B cell (primary cell): Measurements from ENCODE around the gene POU2F3. TPM values are rescaled to one million over a fixed set of nuclear protein-coding genes. Genes with fewer than 3 reads are reported as not detected.

Source experiments
- ATAC-seq: fragments of 200-7000 bp; cut with Tn5 transposase; one replicate; pipeline ENCODE4 v1.10.0; 2021; ENCODE audit warnings: low read depth, mild to moderate bottlenecking, moderate number of reproducible peaks, moderate library complexity
- CTCF ChIA-PET: fragments of 350-600 bp; sonication (Branson Sonifier 250); formaldehyde crosslinking; loops from one replicate; lab custom pipeline; 2021; ENCODE audit warnings: antibody characterized with exemption, inconsistent platforms; lab: Charles Lee
- POLR2A ChIA-PET: fragments of 350-600 bp; sonication (Branson Sonifier 250); formaldehyde crosslinking; loops from one replicate; lab custom pipeline; 2021; ENCODE audit warnings: antibody characterized with exemption; lab: Charles Lee
- DNase-seq: peaks from one replicate; pipeline ENCODE4 v3.0.0; 2013
- H2AFZ ChIP-seq: 2 replicates; pipeline ENCODE4 v1.6.1; 2012; ENCODE audit warnings: mild to moderate bottlenecking, low read depth, low read length; ENCODE audit not compliant: insufficient read depth, poor library complexity, severe bottlenecking
- H3K27ac ChIP-seq, 2 donors: 1 replicate in 1 of 2; 2 replicates in 1 of 2; pipeline ENCODE4 v1.5.1; 2012 to 2013; ENCODE audit warnings: low read length in 2 of 2, mild to moderate bottlenecking in 2 of 2, moderate library complexity in 1 of 2
- H3K27me3 ChIP-seq, 4 experiments: fragments of 200-600 bp in 1 of 4; sonication (generic) in 1 of 4; replicated peaks in 1 of 4; 1 replicate in 2 of 4; 2 replicates in 2 of 4; pipeline versions ENCODE4 v1.6.1 to v1.7.0; 2013 to 2016; ENCODE audit warnings: low read length in 3 of 4, mild to moderate bottlenecking in 2 of 4, mixed read lengths in 1 of 4, moderate library complexity in 1 of 4; ENCODE audit not compliant: insufficient read depth in 4 of 4, control insufficient read depth in 3 of 4; ENCODE audit errors: control extremely low read depth in 1 of 4
- H3K36me3 ChIP-seq, 2 experiments: replicated peaks in 1 of 2; 1 replicate in 1 of 2; 2 replicates in 1 of 2; pipeline versions ENCODE4 v1.6.1 to v1.7.1; 2013; ENCODE audit warnings: low read length in 1 of 2; ENCODE audit not compliant: insufficient read depth in 2 of 2, control insufficient read depth in 1 of 2; ENCODE audit errors: control extremely low read depth in 1 of 2, extremely low read depth in 1 of 2
- H3K4me1 ChIP-seq, 2 donors: fragments of 200-600 bp in 1 of 2; sonication (generic) in 1 of 2; 1 replicate in 1 of 2; 2 replicates in 1 of 2; pipeline versions ENCODE4 v1.5.1 to v1.6.1; 2013 to 2017; ENCODE audit warnings: low read length in 2 of 2; ENCODE audit not compliant: control insufficient read depth in 2 of 2, insufficient read depth in 2 of 2
- H3K4me2 ChIP-seq: replicated peaks from 2 replicates; pipeline ENCODE3; 2012; ENCODE audit warnings: mild to moderate bottlenecking, low read depth, low read length; ENCODE audit not compliant: poor library complexity, severe bottlenecking
- H3K4me3 ChIP-seq, 5 experiments: fragments of 200-600 bp in 1 of 5; sonication (generic) in 1 of 5; 1 replicate in 3 of 5; 2 replicates in 2 of 5; pipeline versions ENCODE4 v1.5.1 to v1.7.0; 2011 to 2016; ENCODE audit warnings: low read length in 4 of 5, mild to moderate bottlenecking in 4 of 5, low read depth in 2 of 5, control low read depth in 1 of 5, moderate library complexity in 1 of 5; ENCODE audit not compliant: insufficient read depth in 1 of 5; ENCODE audit errors: control extremely low read depth in 1 of 5, extremely low read depth in 1 of 5
- H3K79me2 ChIP-seq: fragments of 200-600 bp; sonication (generic); one replicate; pipeline ENCODE4 v1.6.0; 2016; ENCODE audit warnings: low read length; ENCODE audit not compliant: control insufficient read depth, insufficient read depth
- H3K9ac ChIP-seq: fragments of 200-600 bp; sonication (generic); 2 replicates; pipeline ENCODE4 v1.6.1; 2017; ENCODE audit warnings: mild to moderate bottlenecking, low read length, moderate library complexity
- H3K9me3 ChIP-seq, 3 donors: one replicate each; pipeline versions ENCODE4 v1.6.1 to v1.7.1; 2013; ENCODE audit warnings: low read length in 2 of 3; ENCODE audit not compliant: control insufficient read depth in 2 of 3, insufficient read depth in 1 of 3; ENCODE audit errors: control extremely low read depth in 1 of 3
- H4K20me1 ChIP-seq: 2 replicates; pipeline ENCODE4 v1.6.0; 2012; ENCODE audit warnings: mild to moderate bottlenecking, low read length; ENCODE audit not compliant: insufficient read depth, control insufficient read depth, poor library complexity, severe bottlenecking
- H3K27ac Mint-ChIP-seq: one replicate; pipeline ENCODE4 v1.8.0; 2021; ENCODE audit warnings: mixed read lengths
- H3K27me3 Mint-ChIP-seq: one replicate; pipeline ENCODE4 v1.8.0; 2021; ENCODE audit warnings: mixed read lengths
- H3K4me1 Mint-ChIP-seq: one replicate; pipeline ENCODE4 v1.8.0; 2021; ENCODE audit warnings: mixed read lengths
- H3K4me3 Mint-ChIP-seq: one replicate; pipeline ENCODE4 v1.8.0; 2021; ENCODE audit warnings: mixed read lengths
- H3K9me3 Mint-ChIP-seq: one replicate; pipeline ENCODE4 v1.8.0; 2022; ENCODE audit warnings: mixed read lengths; ENCODE audit not compliant: insufficient read depth
- EZH2 ChIP-seq: IDR thresholded peaks from 2 replicates; pipeline ENCODE4 v1.6.1; 2012; ENCODE audit warnings: borderline replicate concordance, low read depth, mild to moderate bottlenecking, moderate library complexity, low read length; ENCODE audit not compliant: insufficient read depth, poor library complexity, severe bottlenecking
- WGBS: methylation state at CpG from one replicate; pipeline ENCODE4 v1.1.5; 2013; ENCODE audit warnings: missing lambda C conversion rate; ENCODE audit not compliant: insufficient coverage; 5-methylcytosine and 5-hydroxymethylcytosine counted together
- intact Hi-C: fragments of 100-400 bp; cut with micrococcal nuclease; formaldehyde crosslinking; loops from one replicate; pipeline ENCODE4 v1.10.0; 2022
- polyA plus RNA-seq: library from polyadenylated mRNA; depleted of rRNA; stranded (reverse); fragments of >200 nt; gene quantifications from 2 replicates; pipeline ENCODE4 v1.2.3, GENCODE V29; 2012
- total RNA-seq, 2 donors: library from RNA; stranded (reverse); fragments of 120-200 nt in 1 of 2; gene quantifications; 1 replicate in 1 of 2; 2 replicates in 1 of 2; pipeline versions ENCODE4 v1.2.3 to v1.2.4, GENCODE V29; 2013 to 2022
- TF ChIP-seq, protein P1 (sequence below): fragments of 200-600 bp; IDR thresholded peaks from one replicate; pipeline ENCODE4 v1.8.0; 2022; ENCODE audit warnings: antibody characterized with exemption, mild to moderate bottlenecking

The POU2F3 gene
- total and polyA plus RNA-seq, 2 donors (not counting 1 experiment from before 2014, with no cell fraction given), result not detected

GRCh38 chr11:120257346-120257745, 17.4 kb downstream of the POU2F3 start:
- H3K27me3 ChIP-seq, result peaks cover 0 to 39% (median 17%) of the 10 kb centered on the region in 4 experiments
- no peaks in the 10 kb centered on the region for H3K79me2 ChIP-seq
- no peaks in the 10 kb centered on the region for H3K36me3 ChIP-seq
- TF ChIP-seq EZH2, result no peak
- TF ChIP-seq, protein P1, sequence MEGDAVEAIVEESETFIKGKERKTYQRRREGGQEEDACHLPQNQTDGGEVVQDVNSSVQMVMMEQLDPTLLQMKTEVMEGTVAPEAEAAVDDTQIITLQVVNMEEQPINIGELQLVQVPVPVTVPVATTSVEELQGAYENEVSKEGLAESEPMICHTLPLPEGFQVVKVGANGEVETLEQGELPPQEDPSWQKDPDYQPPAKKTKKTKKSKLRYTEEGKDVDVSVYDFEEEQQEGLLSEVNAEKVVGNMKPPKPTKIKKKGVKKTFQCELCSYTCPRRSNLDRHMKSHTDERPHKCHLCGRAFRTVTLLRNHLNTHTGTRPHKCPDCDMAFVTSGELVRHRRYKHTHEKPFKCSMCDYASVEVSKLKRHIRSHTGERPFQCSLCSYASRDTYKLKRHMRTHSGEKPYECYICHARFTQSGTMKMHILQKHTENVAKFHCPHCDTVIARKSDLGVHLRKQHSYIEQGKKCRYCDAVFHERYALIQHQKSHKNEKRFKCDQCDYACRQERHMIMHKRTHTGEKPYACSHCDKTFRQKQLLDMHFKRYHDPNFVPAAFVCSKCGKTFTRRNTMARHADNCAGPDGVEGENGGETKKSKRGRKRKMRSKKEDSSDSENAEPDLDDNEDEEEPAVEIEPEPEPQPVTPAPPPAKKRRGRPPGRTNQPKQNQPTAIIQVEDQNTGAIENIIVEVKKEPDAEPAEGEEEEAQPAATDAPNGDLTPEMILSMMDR, result no peak
- no peak overlapping the region for H2AFZ ChIP-seq
- no peak for ATAC-seq
- CTCF ChIA-PET, result no interaction called here
- H3K4me1 ChIP-seq, result peaks cover 12 to 13% of the 10 kb centered on the region in 2 donors
- H3K9ac ChIP-seq, result no peak overlapping the region
- WGBS, result 82% methylated on average over 7 of the region's 9 CpGs
- no peak for DNase-seq
- intact Hi-C loops, result no loop called here
- no peaks in the 10 kb centered on the region for H3K9me3 ChIP-seq
- no peak overlapping the region for H3K4me3 Mint-ChIP-seq
- no peak overlapping the region for H3K27ac ChIP-seq
- H3K27ac Mint-ChIP-seq, result no peak overlapping the region
- POLR2A ChIA-PET, result no interaction called here
- no peak overlapping the region for H3K4me3 ChIP-seq
- no peaks in the 10 kb centered on the region for H3K9me3 Mint-ChIP-seq
- no peak overlapping the region for H3K4me2 ChIP-seq
- peaks cover 3% of the 10 kb centered on the region for H3K4me1 Mint-ChIP-seq
- H4K20me1 ChIP-seq, result no peaks in the 10 kb centered on the region
- peaks cover 52% of the 10 kb centered on the region for H3K27me3 Mint-ChIP-seq

- H3K9ac ChIP-seq, result no peak overlapping the region
- ChIA-PET POLR2A (no interaction called here), CTCF (no interaction called here)
- Mint-ChIP-seq H3K4me1 (peaks cover 3% of the 10 kb centered on the region), H3K4me3 (no peak overlapping the region), H3K27ac (no peak overlapping the region), H3K9me3 (no peaks in the 10 kb centered on the region), H3K27me3 (peaks cover 57% of the 10 kb centered on the region)
- TF ChIP-seq, protein P1, result no peak
- no peak for TF ChIP-seq EZH2
- intact Hi-C loops, result no loop called here
- no peak for ATAC-seq
- DNase-seq, result no peak
- 78% methylated on average over 3 of the region's 3 CpGs for WGBS
- H3K9me3 ChIP-seq, result no peaks in the 10 kb centered on the region
- peaks cover 0 to 38% (median 17%) of the 10 kb centered on the region in 4 experiments for H3K27me3 ChIP-seq
- peaks cover 12 to 13% of the 10 kb centered on the region in 2 donors for H3K4me1 ChIP-seq
- H2AFZ ChIP-seq, result no peak overlapping the region
- no peaks in the 10 kb centered on the region for H4K20me1 ChIP-seq
- H3K79me2 ChIP-seq, result no peaks in the 10 kb centered on the region
- H3K27ac ChIP-seq, result no peak overlapping the region
- H3K36me3 ChIP-seq, result no peaks in the 10 kb centered on the region
- no peak overlapping the region for H3K4me3 ChIP-seq
- no peak overlapping the region for H3K4me2 ChIP-seq
Measured at GRCh38 chr11:120258661-120259060, 18.7 kb downstream of the POU2F3 start.
